ENCODE measurements around the gene RAC2. TPM values are rescaled to one million over a fixed set of nuclear protein-coding genes. Genes with fewer than 3 reads are reported as not detected.

RAC2 gene
- total RNA-seq, 1 experiment from 2014 or later = 50.5 TPM

- no peak for TF ChIP-seq EZH2 (IDR thresholded peaks at IDR 0.05; ENCODE audit: low read length, unreplicated experiment)
- TF ChIP-seq EZH2phosphoT487 (IDR thresholded peaks at IDR 0.05; ENCODE audit: borderline replicate concordance, low read length) = no peak
- TF ChIP-seq, protein P1, sequence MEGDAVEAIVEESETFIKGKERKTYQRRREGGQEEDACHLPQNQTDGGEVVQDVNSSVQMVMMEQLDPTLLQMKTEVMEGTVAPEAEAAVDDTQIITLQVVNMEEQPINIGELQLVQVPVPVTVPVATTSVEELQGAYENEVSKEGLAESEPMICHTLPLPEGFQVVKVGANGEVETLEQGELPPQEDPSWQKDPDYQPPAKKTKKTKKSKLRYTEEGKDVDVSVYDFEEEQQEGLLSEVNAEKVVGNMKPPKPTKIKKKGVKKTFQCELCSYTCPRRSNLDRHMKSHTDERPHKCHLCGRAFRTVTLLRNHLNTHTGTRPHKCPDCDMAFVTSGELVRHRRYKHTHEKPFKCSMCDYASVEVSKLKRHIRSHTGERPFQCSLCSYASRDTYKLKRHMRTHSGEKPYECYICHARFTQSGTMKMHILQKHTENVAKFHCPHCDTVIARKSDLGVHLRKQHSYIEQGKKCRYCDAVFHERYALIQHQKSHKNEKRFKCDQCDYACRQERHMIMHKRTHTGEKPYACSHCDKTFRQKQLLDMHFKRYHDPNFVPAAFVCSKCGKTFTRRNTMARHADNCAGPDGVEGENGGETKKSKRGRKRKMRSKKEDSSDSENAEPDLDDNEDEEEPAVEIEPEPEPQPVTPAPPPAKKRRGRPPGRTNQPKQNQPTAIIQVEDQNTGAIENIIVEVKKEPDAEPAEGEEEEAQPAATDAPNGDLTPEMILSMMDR (conservative IDR thresholded peaks at IDR 0.05; ENCODE audit: low read depth, low read length) = no peak
Measured at GRCh38 chr22:37185646-37186227, 58.3 kb downstream of the RAC2 start.

DNA sequence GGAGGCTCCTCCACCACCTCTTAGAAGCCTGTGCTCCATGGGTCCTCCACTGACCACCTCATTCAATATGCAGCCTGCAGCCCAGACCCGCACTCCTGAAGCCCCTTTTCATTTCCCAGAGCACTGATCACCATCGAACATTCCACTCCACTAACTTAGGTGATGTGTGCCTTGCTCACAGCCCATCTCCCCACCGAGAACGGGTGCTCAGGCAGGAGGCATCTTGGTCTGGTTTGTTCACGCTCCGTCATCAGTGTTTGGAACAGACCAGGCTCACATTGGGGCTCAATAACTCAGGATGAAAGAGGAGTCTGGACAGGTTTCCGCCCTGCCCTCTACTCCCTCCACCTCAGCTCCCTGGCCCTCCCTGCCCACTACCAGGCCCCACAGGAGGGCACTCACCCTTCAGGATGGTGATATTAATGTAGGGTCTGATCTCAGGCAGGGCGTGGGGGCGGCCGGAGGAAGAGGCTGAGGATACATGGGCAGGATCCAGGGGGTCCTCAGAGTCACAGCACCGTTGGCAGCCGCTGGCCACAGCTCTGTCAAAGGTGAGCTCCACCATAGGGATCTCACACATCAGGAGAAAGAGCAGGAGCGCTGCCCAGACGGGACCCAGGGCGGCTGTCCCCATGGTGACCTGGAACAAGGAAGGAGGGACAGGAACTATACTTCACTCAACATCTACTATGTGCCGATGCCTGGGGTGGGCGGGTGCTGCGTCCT lies 59.1 kb downstream of the RAC2 start:
- no TSS peak for BruUV-seq (replicated peaks)
- no peak for TF ChIP-seq EZH2 (IDR thresholded peaks at IDR 0.05; ENCODE audit: low read length, unreplicated experiment)
- no peak for TF ChIP-seq EZH2phosphoT487 (IDR thresholded peaks at IDR 0.05; ENCODE audit: borderline replicate concordance, low read length)
- TF ChIP-seq, protein P1 (conservative IDR thresholded peaks at IDR 0.05; ENCODE audit: low read depth, low read length) = no peak
- peaks cover 36% of the 10 kb centered on the region for H3K4me1 ChIP-seq (ENCODE audit: insufficient read depth, low read length)
- no peak overlapping the region for H3K4me3 ChIP-seq (ENCODE audit: low read length)
- H3K27ac ChIP-seq (ENCODE audit: low read length) = no peak overlapping the region
- ATAC-seq = no peak
- no peak for DNase-seq
- H2AFZ ChIP-seq (ENCODE audit: low read length) = no peak overlapping the region
- peaks cover 1% of the 10 kb centered on the region for H3F3A ChIP-seq (ENCODE audit: low read length, unreplicated experiment)
- no peak overlapping the region for H3K4me2 ChIP-seq (ENCODE audit: low read length)
- 0 out of 2 replicates have a peak, but pooled peaks cover 4% of the 10 kb centered on the region for H3K79me2 ChIP-seq (ENCODE audit: low read length)
- no peaks in the 10 kb centered on the region for H4K20me1 ChIP-seq (ENCODE audit: low read length)
- H3K9me2 ChIP-seq (replicated peaks; ENCODE audit: low read length) = no peaks in the 10 kb centered on the region
- H3K9me3 ChIP-seq (ENCODE audit: low read length) = no peaks in the 10 kb centered on the region
- CTCF ChIA-PET = no interaction called here
- POLR2A ChIA-PET (ENCODE audit: unreplicated experiment) = no interaction called here
- H3K27me3 ChIP-seq (ENCODE audit: low read length) = no peaks in the 10 kb centered on the region
- intact Hi-C loops (cut with micrococcal nuclease) = no loop called here
- no peaks in the 10 kb centered on the region for H3K36me3 ChIP-seq (ENCODE audit: low read depth, low read length)
- no peak overlapping the region for H3K9ac ChIP-seq (ENCODE audit: low read length)

More at GRCh38 chr22:37185646-37186227, 58.3 kb downstream of the RAC2 start:
- Histone ChIP-seq H3F3A (ENCODE audit: low read length, unreplicated experiment) (peaks cover 4% of the 10 kb centered on the region), H3K4me2 (ENCODE audit: low read length) (no peak overlapping the region), H3K4me1 (ENCODE audit: insufficient read depth, low read length) (peaks cover 43% of the 10 kb centered on the region), H3K79me2 (ENCODE audit: low read length) (0 out of 2 replicates have a peak, but pooled peaks cover 4% of the 10 kb centered on the region), H4K20me1 (ENCODE audit: low read length) (no peaks in the 10 kb centered on the region), H2AFZ (ENCODE audit: low read length) (no peak overlapping the region), H3K4me3 (ENCODE audit: low read length) (no peak overlapping the region), H3K27ac (ENCODE audit: low read length) (no peak overlapping the region), H3K9me2 (replicated peaks; ENCODE audit: low read length) (no peaks in the 10 kb centered on the region), H3K36me3 (ENCODE audit: low read depth, low read length) (no peaks in the 10 kb centered on the region), H3K9ac (ENCODE audit: low read length) (no peak overlapping the region), H3K9me3 (ENCODE audit: low read length) (no peaks in the 10 kb centered on the region), H3K27me3 (ENCODE audit: low read length) (no peaks in the 10 kb centered on the region)
- intact Hi-C loops (cut with micrococcal nuclease) = no loop called here
- no peak for ATAC-seq
- DNase-seq = no peak
- BruUV-seq (replicated peaks) = no TSS peak
- CTCF ChIA-PET = no interaction called here
- POLR2A ChIA-PET (ENCODE audit: unreplicated experiment) = no interaction called here

- H2AFZ ChIP-seq (ENCODE audit: low read length) = no peak overlapping the region
- ChIA-PET CTCF (no interaction called here), POLR2A (ENCODE audit: unreplicated experiment) (no interaction called here)
- no peaks in the 10 kb centered on the region for H3K9me3 ChIP-seq (ENCODE audit: low read length)
- TF ChIP-seq EZH2phosphoT487 (IDR thresholded peaks at IDR 0.05; ENCODE audit: borderline replicate concordance, low read length) (no peak), EZH2 (IDR thresholded peaks at IDR 0.05; ENCODE audit: low read length, unreplicated experiment) (no peak)
- TF ChIP-seq, protein P1 (conservative IDR thresholded peaks at IDR 0.05; ENCODE audit: low read depth, low read length) = no peak
- H3K27ac ChIP-seq (ENCODE audit: low read length) = no peak overlapping the region
- no peak overlapping the region for H3K4me3 ChIP-seq (ENCODE audit: low read length)
- no peaks in the 10 kb centered on the region for H3K9me2 ChIP-seq (replicated peaks; ENCODE audit: low read length)
- H3K79me2 ChIP-seq (ENCODE audit: low read length) = 0 out of 2 replicates have a peak, but pooled peaks cover 4% of the 10 kb centered on the region
- H3F3A ChIP-seq (ENCODE audit: low read length, unreplicated experiment) = no peaks in the 10 kb centered on the region
- no peak for ATAC-seq
- H3K36me3 ChIP-seq (ENCODE audit: low read depth, low read length) = no peaks in the 10 kb centered on the region
- DNase-seq = no peak
- H3K4me2 ChIP-seq (ENCODE audit: low read length) = no peak overlapping the region
- H3K4me1 ChIP-seq (ENCODE audit: insufficient read depth, low read length) = peaks cover 31% of the 10 kb centered on the region
- H3K9ac ChIP-seq (ENCODE audit: low read length) = no peak overlapping the region
- no TSS peak for BruUV-seq (replicated peaks)
- no peaks in the 10 kb centered on the region for H4K20me1 ChIP-seq (ENCODE audit: low read length)
- H3K27me3 ChIP-seq (ENCODE audit: low read length) = no peaks in the 10 kb centered on the region
- intact Hi-C loops (cut with micrococcal nuclease) = no loop called here
Measured at GRCh38 chr22:37184380-37184755, 59.7 kb downstream of the RAC2 start.
